Sigmoid colon (tissue), 7 donors: Measurements from ENCODE around the gene LYPD3. TPM values are rescaled to one million over a fixed set of nuclear protein-coding genes. Genes with fewer than 3 reads are reported as not detected.

Experiments used
- DNase-seq: peaks from one replicate; pipeline ENCODE4 v3.0.0-alpha.2; 2019
- H3K27ac ChIP-seq, 4 donors: fragments of 200-600 bp; sonication (generic); one replicate each; pipeline ENCODE4 v1.5.1; 2016 to 2019; ENCODE audit warnings: mild to moderate bottlenecking in 1 of 4
- H3K27me3 ChIP-seq, 3 donors: fragments of 200-600 bp; sonication (generic); one replicate each; pipeline ENCODE4 v1.5.1; 2019; ENCODE audit warnings: mild to moderate bottlenecking in 1 of 3
- H3K36me3 ChIP-seq, 4 donors: fragments of 200-600 bp; sonication (generic); one replicate each; pipeline ENCODE4 v1.5.1; 2016 to 2019
- H3K4me1 ChIP-seq, 4 donors: fragments of 200-600 bp; sonication (generic); one replicate each; pipeline ENCODE4 v1.5.1; 2017 to 2019
- H3K4me3 ChIP-seq, 4 donors: fragments of 200-600 bp; sonication (generic); one replicate each; pipeline ENCODE4 v1.5.1; 2017 to 2019; ENCODE audit warnings: mild to moderate bottlenecking in 2 of 4, moderate library complexity in 1 of 4
- H3K9me3 ChIP-seq, 4 donors: fragments of 200-600 bp in 3 of 4; sonication (generic) in 3 of 4; one replicate each; pipeline versions ENCODE4 v1.5.1 to v1.6.1; 2013 to 2019
- CTCF ChIP-seq, 4 experiments: fragments of 450-650 bp in 3 of 4; fragments of 200-600 bp in 1 of 4; IDR thresholded peaks; one replicate each; pipeline ENCODE4 v1.5.1; 2016 to 2019; ENCODE audit warnings: antibody characterized with exemption in 4 of 4, mild to moderate bottlenecking in 3 of 4, moderate library complexity in 2 of 4
- EP300 ChIP-seq, 4 donors: sonication (generic); formaldehyde crosslinking; IDR thresholded peaks; one replicate each; pipeline ENCODE4 v1.6.1; 2017; ENCODE audit warnings: antibody characterized with exemption in 4 of 4
- POLR2A ChIP-seq, 2 donors: fragments of 450-650 bp; IDR thresholded peaks; one replicate each; pipeline ENCODE4 v1.6.1; 2016; ENCODE audit warnings: antibody characterized with exemption in 2 of 2, mild to moderate bottlenecking in 2 of 2, moderate library complexity in 2 of 2
- POLR2AphosphoS5 ChIP-seq, 4 donors: sonication (generic); formaldehyde crosslinking; IDR thresholded peaks; one replicate each; pipeline ENCODE4 v1.6.1; 2017; ENCODE audit warnings: antibody characterized with exemption in 4 of 4
- WGBS, 2 donors: extraction: QIAGEN DNeasy Blood & Tissue Kit; methylation state at CpG; one replicate each; pipeline ENCODE4 v1.1.7; 2013; 5-methylcytosine and 5-hydroxymethylcytosine counted together
- intact Hi-C: fragments of 100-400 bp; cut with DNase I; formaldehyde crosslinking; loops from one replicate; pipeline ENCODE4 v1.15.1; 2023
- polyA plus RNA-seq, 3 donors: library from polyadenylated mRNA; stranded (reverse); fragments of 200-250 nt; gene quantifications; one replicate each; pipeline ENCODE4 v1.2.3, GENCODE V29; 2013
- total RNA-seq, 4 donors: library from RNA; depleted of rRNA; stranded (reverse); fragments of >200 nt; gene quantifications; one replicate each; pipeline ENCODE4 v1.1.0, GENCODE V29; 2016
- donor health status: healthy with polysubstance abuse.
- donor health status: Bipolar disorder and iron deficiency.
- donor health status: healthy.

Gene LYPD3
- total and polyA plus RNA-seq, 7 donors: 0.46 to 1.8 (median 1.4) TPM; not detected in 1

DNA sequence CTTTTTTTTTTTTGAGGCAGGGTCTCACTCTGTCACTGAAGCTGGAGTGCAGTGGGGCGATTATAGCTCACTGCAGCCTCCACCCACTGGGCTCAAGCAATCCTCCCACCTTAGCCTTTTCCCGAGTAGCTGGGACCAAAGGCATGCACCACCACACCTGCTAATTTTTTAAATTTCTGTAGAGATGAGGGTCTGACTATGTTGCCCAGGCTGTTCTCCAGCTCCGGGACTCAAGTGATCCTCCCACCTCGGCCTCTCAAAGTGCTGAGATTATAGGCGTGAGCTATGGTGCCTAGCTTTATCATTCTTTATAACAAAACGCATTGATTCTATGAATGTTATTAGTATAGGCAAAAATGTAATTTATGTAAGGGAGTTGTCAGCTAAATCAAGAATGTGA lies 17.9 kb upstream of the LYPD3 start:
- TF ChIP-seq CTCF (IDR thresholded peaks at IDR 0.05) (no peak), POLR2AphosphoS5 (IDR thresholded peaks at IDR 0.05) (no peak), EP300 (IDR thresholded peaks at IDR 0.05) (no peak), POLR2A (IDR thresholded peaks at IDR 0.05) (no peak)

DNA sequence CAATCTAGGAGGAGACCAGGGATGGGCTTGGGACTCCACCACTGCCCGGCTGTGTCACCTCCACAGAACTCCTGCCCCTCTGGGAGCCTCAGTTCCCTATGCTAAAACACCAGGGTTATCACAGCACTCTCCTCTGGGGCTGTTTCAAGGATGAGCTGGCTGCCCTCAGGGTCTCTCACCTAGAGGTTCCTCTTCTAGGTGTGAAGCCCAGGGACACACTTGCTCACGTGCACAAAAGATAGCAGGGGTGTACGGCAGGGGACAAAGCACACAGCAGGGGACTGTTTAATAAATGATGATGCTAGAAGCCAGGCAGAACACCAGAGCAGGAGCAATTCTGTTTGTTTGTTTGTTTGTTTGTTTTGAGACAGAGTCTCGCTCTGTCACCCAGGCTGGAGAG lies 16.8 kb upstream of the LYPD3 start:
- 89 to 92% methylated on average over 4 of the region's 4 CpGs for WGBS, 2 donors
- Histone ChIP-seq H3K4me3 (no peak overlapping the region), H3K9me3 (no peaks in the 10 kb centered on the region), H3K36me3 (no peaks in the 10 kb centered on the region), H3K27me3 (no peaks in the 10 kb centered on the region), H3K27ac (no peak overlapping the region), H3K4me1 (no peaks in the 10 kb centered on the region)
- DNase-seq: no peak
- TF ChIP-seq CTCF (IDR thresholded peaks at IDR 0.05) (no peak), POLR2AphosphoS5 (IDR thresholded peaks at IDR 0.05) (no peak), EP300 (IDR thresholded peaks at IDR 0.05) (no peak), POLR2A (IDR thresholded peaks at IDR 0.05) (no peak)
- intact Hi-C loops: no loop called here

More for the DNA sequence above, 17.9 kb upstream of the LYPD3 start:
- Histone ChIP-seq H3K36me3 (no peaks in the 10 kb centered on the region), H3K27ac (no peak overlapping the region), H3K4me1 (no peaks in the 10 kb centered on the region), H3K9me3 (no peaks in the 10 kb centered on the region), H3K27me3 (no peaks in the 10 kb centered on the region), H3K4me3 (no peak overlapping the region)
- 94 to 95% methylated on average over 6 of the region's 6 CpGs for WGBS, 2 donors
- intact Hi-C loops: no loop called here
- no peak for DNase-seq

GRCh38 chr19:43481701-43482100 lies 16.3 kb upstream of the LYPD3 start:
- H3K4me3 ChIP-seq: no peak overlapping the region
- WGBS, 2 donors: 89 to 91% methylated on average over 6 of the region's 6 CpGs
- TF ChIP-seq EP300 (IDR thresholded peaks at IDR 0.05) (no peak), CTCF (IDR thresholded peaks at IDR 0.05) (no peak), POLR2A (IDR thresholded peaks at IDR 0.05) (no peak), POLR2AphosphoS5 (IDR thresholded peaks at IDR 0.05) (no peak)
- DNase-seq: no peak
- no peaks in the 10 kb centered on the region for H3K4me1 ChIP-seq
- H3K27me3 ChIP-seq: no peaks in the 10 kb centered on the region
- intact Hi-C loops: no loop called here
- no peaks in the 10 kb centered on the region for H3K9me3 ChIP-seq
- H3K36me3 ChIP-seq: no peaks in the 10 kb centered on the region
- H3K27ac ChIP-seq: no peak overlapping the region

DNA sequence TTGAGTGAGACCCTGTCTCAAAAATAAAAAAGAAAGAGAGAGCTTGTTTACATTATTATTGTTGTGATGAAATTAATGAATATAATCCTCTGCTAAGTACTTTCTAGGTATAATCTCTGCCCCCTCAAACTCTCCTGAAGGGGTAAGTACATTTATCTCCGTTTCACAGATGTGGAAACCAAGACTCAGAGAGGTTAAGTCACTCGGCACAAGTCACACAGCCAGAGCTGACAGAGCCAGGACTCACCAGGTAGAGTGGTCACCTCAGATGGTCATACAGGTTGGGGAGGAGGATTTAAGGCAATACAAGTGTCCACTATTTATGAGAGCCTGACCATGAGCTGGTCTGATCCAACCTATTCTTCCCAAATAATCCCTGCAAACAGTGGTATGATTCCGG lies 15.2 kb upstream of the LYPD3 start:
- no peaks in the 10 kb centered on the region for H3K36me3 ChIP-seq
- intact Hi-C loops: no loop called here
- DNase-seq: no peak
- H3K27me3 ChIP-seq: no peaks in the 10 kb centered on the region
- H3K9me3 ChIP-seq: no peaks in the 10 kb centered on the region
- no peak overlapping the region for H3K27ac ChIP-seq
- TF ChIP-seq POLR2A (IDR thresholded peaks at IDR 0.05): no peak
- no peak overlapping the region for H3K4me3 ChIP-seq
- H3K4me1 ChIP-seq: peaks cover 0 to 3% (median 0%) of the 10 kb centered on the region in 4 donors
- 93 to 96% methylated on average over 3 of the region's 3 CpGs for WGBS, 2 donors

DNA sequence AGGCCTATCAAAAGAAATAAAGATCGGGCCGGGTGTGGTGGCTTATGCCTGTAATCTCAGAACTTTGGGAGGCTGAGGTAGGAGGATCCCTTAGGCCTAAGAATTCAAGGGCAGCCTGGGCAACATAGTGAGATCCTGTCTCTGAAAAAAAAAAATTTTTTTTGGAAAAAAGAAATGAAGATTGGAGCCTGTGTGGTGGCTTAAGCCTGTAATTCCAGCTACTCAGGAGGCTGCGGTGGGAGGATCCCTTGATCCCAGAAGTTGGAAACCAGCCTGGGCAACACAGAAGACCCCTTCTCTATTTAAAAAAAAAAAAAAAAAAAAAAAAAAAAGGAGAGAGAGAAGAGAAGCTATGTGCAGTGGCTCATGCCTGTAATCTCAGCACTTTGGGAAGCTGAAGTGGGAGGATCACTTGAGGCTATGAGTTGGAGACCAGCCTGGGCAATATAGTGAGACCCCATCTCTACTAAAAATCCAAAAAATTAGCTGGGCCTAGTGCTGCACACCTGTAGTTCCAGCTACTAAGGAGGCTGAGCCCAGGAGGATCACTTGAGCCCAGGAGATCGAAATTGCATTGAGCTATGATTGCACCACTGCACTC lies 14.7 kb upstream of the LYPD3 start:
- no peak for DNase-seq
- TF ChIP-seq EP300 (IDR thresholded peaks at IDR 0.05): no peak
- TF ChIP-seq CTCF (IDR thresholded peaks at IDR 0.05): no peak
- no peak for TF ChIP-seq POLR2A (IDR thresholded peaks at IDR 0.05)
- no peak for TF ChIP-seq POLR2AphosphoS5 (IDR thresholded peaks at IDR 0.05)
- Histone ChIP-seq H3K9me3 (no peaks in the 10 kb centered on the region), H3K36me3 (no peaks in the 10 kb centered on the region), H3K27ac (no peak overlapping the region), H3K4me1 (peaks cover 0 to 5% (median under 1%) of the 10 kb centered on the region in 4 donors), H3K27me3 (no peaks in the 10 kb centered on the region), H3K4me3 (no peak overlapping the region)
- intact Hi-C loops: no loop called here
- 95 to 96% methylated on average over 4 of the region's 4 CpGs for WGBS, 2 donors
